Fibroblast of the aortic adventitia (primary cell): ENCODE results near the gene SP6. TPM values are rescaled to one million over a fixed set of nuclear protein-coding genes. Genes with fewer than 3 reads are reported as not detected.
A peak's percentile ranks its signal among the peaks of the same experiment; 100 is the strongest.

ENCODE experiments used
- DNase-seq: peaks from one replicate; pipeline ENCODE4 v3.0.0-alpha.2; 2010; ENCODE audit warnings: low read depth
- H3K4me3 ChIP-seq: 2 replicates; pipeline ENCODE4 v1.5.1; 2011; ENCODE audit warnings: low read depth, mild to moderate bottlenecking, control low read depth, low read length, moderate library complexity
- total RNA-seq: library from RNA; depleted of rRNA; stranded (reverse); fragments of >200 nt; gene quantifications from 2 replicates; pipeline ENCODE4 v1.2.3, GENCODE V29; 2012; ENCODE audit warnings: low replicate concordance
- TF ChIP-seq, protein P1 (sequence below): IDR thresholded peaks from 2 replicates; pipeline ENCODE4 v1.5.1; 2011; ENCODE audit warnings: mild to moderate bottlenecking, low read length, control low read depth, inconsistent platforms; ENCODE audit not compliant: insufficient read depth

Gene SP6
- total RNA-seq, 1 donor, result 0.09 TPM

DNA sequence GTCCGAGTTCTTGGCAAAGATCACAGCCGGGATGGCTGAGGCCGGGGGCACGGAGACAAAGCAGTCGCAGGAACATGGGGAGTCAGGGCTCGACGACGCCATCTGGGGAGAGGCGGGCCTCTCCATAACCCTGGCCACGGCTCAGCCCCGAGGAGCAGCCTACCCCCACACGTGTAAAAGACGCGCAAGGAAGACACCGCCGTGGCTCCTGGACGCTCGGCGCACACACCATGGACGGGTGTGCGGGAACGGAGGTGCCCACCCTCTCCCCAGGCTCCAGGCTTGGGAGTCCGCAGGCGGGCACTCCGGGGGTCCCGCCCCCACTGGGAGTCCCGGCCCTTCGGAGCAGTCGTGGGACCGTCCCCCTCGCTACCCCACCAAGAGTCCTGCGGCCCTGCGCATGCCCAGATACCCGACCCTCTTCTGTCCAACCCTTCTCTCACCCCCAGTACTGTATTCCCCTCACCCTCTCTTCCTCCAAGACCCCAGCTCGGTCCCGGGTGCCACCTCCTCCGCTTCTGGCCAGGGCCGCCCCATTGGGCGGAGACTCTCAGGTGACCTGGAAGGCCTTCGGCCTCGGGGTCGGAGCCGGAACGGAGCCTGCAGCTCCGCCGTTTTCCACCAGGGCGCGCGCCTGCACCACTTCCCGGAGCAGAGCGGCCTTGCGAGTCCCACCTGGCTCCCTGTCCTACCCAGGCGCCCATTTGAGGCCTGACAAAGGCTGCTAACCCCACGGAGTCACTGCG, 10.0 kb downstream of the SP6 start, which contains the start of gene SCRN2:
TSS of gene SCRN2 (minus strand) at position 532 of the 746 bp plus-strand sequence. CDS start at position 102, 430 bp downstream.
- TF ChIP-seq, protein P1, sequence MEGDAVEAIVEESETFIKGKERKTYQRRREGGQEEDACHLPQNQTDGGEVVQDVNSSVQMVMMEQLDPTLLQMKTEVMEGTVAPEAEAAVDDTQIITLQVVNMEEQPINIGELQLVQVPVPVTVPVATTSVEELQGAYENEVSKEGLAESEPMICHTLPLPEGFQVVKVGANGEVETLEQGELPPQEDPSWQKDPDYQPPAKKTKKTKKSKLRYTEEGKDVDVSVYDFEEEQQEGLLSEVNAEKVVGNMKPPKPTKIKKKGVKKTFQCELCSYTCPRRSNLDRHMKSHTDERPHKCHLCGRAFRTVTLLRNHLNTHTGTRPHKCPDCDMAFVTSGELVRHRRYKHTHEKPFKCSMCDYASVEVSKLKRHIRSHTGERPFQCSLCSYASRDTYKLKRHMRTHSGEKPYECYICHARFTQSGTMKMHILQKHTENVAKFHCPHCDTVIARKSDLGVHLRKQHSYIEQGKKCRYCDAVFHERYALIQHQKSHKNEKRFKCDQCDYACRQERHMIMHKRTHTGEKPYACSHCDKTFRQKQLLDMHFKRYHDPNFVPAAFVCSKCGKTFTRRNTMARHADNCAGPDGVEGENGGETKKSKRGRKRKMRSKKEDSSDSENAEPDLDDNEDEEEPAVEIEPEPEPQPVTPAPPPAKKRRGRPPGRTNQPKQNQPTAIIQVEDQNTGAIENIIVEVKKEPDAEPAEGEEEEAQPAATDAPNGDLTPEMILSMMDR, result peak; percentile 93
- DNase-seq, result peak; percentile 79
- peak within 1 kb of the TSS; percentile 90 for H3K4me3 ChIP-seq

DNA sequence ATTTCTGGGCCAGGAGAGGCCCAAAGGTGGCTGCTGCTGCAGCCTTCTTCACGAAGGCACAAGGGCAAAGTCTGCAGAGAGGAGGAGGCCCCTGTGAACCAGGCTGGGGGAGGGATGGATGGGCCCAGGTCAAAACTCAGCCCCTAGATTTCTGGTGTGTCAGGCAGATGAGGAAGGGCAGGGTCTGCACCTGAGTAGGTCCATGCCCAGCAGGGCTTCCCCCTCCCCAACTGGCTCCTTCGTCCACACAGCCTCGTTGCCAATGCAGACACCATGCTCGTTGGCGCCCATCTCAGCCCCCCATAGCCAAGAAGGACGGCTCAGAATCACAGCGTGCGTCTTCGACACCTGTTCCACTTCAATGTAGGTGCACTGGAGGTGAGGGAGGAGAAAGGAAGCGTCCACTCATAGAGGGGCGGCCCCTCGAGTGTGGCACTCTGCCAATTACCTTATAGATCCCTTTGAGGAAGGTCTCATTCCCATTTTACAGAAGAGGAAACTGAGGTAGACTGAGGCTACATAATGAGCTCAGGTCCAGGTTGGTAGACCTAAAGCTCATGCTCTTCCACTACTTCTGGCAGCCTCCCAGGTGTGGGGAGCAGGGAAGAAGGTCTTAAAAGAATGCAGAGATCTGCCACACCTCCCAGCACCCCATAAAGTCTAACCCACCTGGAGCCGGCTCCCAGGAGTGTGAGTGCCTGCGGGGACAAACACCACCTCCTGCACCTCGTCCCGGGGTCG, 10.8 kb downstream of the SP6 start:
- H3K4me3 ChIP-seq, result peak overlapping the region; percentile 90
- TF ChIP-seq, protein P1, result no peak
- DNase-seq, result no peak

DNA sequence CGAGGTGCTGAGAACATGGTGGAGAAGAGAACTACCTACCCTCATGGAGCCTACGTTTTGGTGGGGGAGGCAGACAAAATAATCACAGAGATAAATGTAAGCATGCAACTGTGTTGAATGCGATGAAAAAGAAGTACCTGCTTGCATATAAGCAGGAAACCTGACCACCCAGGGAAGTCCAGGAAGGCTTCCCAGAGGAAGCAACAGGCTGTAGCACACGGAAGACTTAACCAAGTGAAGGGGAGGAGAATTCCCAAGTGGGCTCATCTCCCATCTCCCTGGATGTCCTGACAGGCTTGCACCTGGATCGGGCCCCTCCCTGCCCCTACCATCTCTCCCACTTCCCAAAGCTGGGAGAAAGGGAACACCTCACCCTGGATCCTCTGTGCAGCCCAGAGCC, 11.9 kb downstream of the SP6 start:
- TF ChIP-seq, protein P1, result no peak
- no peak for DNase-seq
- no peak overlapping the region for H3K4me3 ChIP-seq

DNA sequence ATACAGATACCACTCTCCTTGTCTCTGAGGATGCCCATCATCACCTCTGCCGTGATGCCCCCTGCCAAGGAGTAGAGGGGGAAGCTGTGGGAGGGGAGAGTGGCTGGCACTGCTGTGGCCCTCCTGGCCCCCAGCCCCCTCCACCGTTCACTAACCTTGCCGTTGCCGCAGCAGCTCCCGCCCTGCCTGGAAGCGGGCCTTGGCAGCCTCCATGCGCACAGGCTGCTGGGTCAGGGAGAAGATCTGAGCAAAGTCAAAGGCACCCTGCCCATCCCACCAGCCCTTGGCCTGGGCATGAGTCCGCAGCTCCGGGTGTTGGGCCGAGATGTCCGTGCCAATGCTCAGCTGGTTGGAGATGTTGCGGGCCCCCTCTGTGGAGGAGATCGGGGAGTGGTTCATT, 12.3 kb downstream of the SP6 start:
- DNase-seq, result no peak
- TF ChIP-seq, protein P1, result no peak
- H3K4me3 ChIP-seq, result no peak overlapping the region

DNA sequence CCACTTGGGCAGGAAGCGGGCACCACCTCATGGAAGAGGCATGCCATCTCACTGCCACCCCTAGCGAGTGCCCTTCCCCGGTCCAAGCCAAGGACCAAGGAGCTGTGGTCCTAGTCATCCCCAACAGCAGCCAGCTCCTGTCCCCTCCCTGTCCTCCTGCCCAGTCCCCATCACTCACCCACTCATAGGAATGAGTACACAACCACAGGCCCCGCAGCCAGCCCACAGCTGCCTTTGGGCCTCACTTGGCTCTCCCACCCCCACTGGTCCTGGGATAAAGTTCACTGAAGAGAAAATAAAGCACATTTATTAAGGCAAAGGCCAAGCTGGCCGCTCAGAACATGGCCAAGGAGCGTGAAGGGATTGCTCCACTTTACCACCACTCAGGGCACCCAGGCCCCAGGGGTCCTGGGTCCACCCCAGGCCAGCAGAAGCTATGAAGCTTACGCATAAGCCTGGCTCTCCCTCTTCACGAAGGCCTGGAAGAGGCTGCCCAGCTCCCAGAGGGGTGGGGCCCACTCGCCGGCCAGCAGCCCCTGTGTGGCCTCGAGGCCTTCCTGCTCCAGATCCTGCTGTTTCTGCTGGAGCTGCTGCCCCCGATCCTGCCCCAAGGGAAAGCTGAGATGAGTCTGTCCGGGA, 13.4 kb downstream of the SP6 start:
- TF ChIP-seq, protein P1, result no peak
- no peak for DNase-seq
- H3K4me3 ChIP-seq, result no peak overlapping the region

DNA sequence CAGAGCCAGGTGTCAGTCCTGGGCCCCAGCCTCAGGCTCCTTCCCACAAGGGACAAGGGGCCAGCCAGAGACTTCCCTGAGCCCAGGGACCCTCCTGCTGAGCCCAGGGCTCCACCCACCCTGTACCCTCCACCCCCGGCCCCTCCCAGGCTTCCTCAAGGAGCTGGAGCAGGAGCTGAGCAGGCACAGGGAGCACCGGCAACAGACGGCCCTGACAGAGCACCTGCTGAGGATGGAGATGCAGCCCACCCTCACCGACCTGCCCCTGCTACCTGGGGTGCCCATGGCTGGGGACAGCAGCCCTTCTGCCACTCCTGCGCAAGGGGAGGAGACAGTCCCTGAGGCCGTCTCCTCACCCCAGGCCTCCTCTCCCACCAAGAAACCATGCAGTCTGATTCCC, 14.4 kb downstream of the SP6 start:
- DNase-seq, result no peak
- TF ChIP-seq, protein P1, result no peak

More for the DNA sequence above, 14.4 kb downstream of the SP6 start:
- H3K4me3 ChIP-seq, result no peak overlapping the region
